MCF 10A (cell line): ENCODE measurements around the gene AKNA. TPM values are rescaled to one million over a fixed set of nuclear protein-coding genes. Genes with fewer than 3 reads are reported as not detected.

Source experiments
- BruUV-seq: library from RNA; stranded (reverse); fragments of 400-500 nt; replicated peaks from 2 replicates; lab custom pipeline; 2021; lab: Mats Ljungman, UMichigan
- CTCF ChIA-PET: fragments of 300-600 bp; sonication (Branson Sonifier 250); formaldehyde crosslinking; extraction: SDS; loops from one replicate; lab custom pipeline; 2021; ENCODE audit warnings: antibody characterized with exemption, inconsistent platforms; lab: Yijun Ruan, JAX
- POLR2A ChIA-PET: fragments of 300-600, 350-650 bp; sonication (Branson Sonifier 250); formaldehyde crosslinking; extraction: SDS; loops from one replicate; lab custom pipeline; 2020; ENCODE audit warnings: antibody characterized with exemption, inconsistent platforms; lab: Yijun Ruan, JAX
- DNase-seq: peaks from one replicate; pipeline ENCODE4 v3.0.0-alpha.2; 2018; ENCODE audit not compliant: unreplicated experiment
- H3K27ac Mint-ChIP-seq: one replicate; pipeline ENCODE4 v1.8.0; 2022; ENCODE audit warnings: mild to moderate bottlenecking, low read depth, mixed read lengths; ENCODE audit not compliant: unreplicated experiment
- H3K27me3 Mint-ChIP-seq: one replicate; pipeline ENCODE4 v1.8.0; 2022; ENCODE audit warnings: mixed read lengths; ENCODE audit not compliant: insufficient read depth, unreplicated experiment
- H3K36me3 Mint-ChIP-seq: one replicate; pipeline ENCODE4 v1.8.0; 2022; ENCODE audit warnings: mild to moderate bottlenecking, moderate library complexity, mixed read lengths; ENCODE audit not compliant: insufficient read depth, unreplicated experiment
- H3K4me1 Mint-ChIP-seq: one replicate; pipeline ENCODE4 v1.8.0; 2022; ENCODE audit warnings: mixed read lengths; ENCODE audit not compliant: insufficient read depth, unreplicated experiment
- H3K4me3 Mint-ChIP-seq: one replicate; pipeline ENCODE4 v1.8.0; 2022; ENCODE audit warnings: mild to moderate bottlenecking, moderate library complexity, mixed read lengths; ENCODE audit not compliant: unreplicated experiment
- H3K9me3 Mint-ChIP-seq: one replicate; pipeline ENCODE4 v1.8.0; 2022; ENCODE audit warnings: mixed read lengths; ENCODE audit not compliant: unreplicated experiment
- intact Hi-C: fragments of 100-400 bp; cut with micrococcal nuclease; formaldehyde crosslinking; loops from 2 replicates; pipeline ENCODE4 v1.14.1; 2022
- total RNA-seq: library from RNA; stranded (reverse); gene quantifications from 2 replicates; pipeline ENCODE4 v1.2.3, GENCODE V29; 2022
- TF ChIP-seq, protein P1 (sequence below): fragments of 200-600 bp; IDR thresholded peaks from one replicate; pipeline ENCODE4 v1.8.0; 2022; ENCODE audit warnings: antibody characterized with exemption, mild to moderate bottlenecking; ENCODE audit not compliant: unreplicated experiment

Gene AKNA
- total RNA-seq, 1 experiment from 2014 or later, result 10.9 TPM

DNA sequence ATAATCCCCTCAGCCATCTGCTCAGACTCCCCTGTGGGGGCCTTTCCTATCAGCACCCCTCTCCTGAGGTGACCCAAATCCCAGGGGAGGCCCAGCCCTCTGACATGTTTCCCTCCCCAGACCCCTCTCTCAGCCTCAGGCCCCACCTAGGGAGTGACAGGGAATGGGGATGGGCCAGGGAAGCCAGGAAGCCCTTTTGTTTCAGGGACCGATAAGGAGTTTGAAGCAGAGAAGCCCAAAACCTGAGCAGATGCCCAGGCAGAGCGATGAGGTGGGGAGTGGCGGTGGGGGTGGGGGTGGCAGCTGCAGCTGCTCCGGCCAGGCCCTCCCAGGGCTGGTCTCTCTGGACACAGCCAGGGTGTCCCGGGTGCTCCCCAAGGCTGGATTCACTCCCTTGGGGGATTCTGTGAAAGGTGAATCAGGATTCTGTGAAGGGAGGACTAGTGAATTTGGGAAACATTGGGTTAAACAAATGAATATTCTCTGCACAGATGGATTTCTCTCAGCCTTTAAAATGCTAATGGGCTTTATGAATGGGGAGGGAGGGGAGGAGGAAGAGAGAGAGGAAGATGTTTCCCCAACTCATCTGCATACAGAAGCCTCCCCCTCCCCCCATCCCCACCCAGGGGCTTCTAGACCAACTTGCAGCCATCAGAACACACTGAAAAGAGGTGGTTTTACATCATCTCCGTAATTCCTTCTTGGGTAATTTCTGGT, 17.4 kb downstream of the AKNA start:
- peaks cover 22% of the 10 kb centered on the region for H3K4me1 Mint-ChIP-seq
- intact Hi-C loops, result no loop called here
- no peak overlapping the region for H3K4me3 Mint-ChIP-seq
- POLR2A ChIA-PET, result interaction anchor here (1.2 kb wide), 1 partner anchor 17 kb away, joined by 3 read pairs; the partner anchor contains the start of gene AKNA
- no TSS peak for BruUV-seq
- H3K27ac Mint-ChIP-seq, result no peak overlapping the region
- H3K36me3 Mint-ChIP-seq, result no peaks in the 10 kb centered on the region
- no peaks in the 10 kb centered on the region for H3K27me3 Mint-ChIP-seq
- CTCF ChIA-PET, result interaction anchor here (0.5 to 0.6 kb wide), 2 partner anchors 63 to 78 kb away, joined by 3 read pairs; no protein-coding TSS in a partner anchor
- H3K9me3 Mint-ChIP-seq, result no peaks in the 10 kb centered on the region
- DNase-seq, result no peak
- TF ChIP-seq, protein P1, sequence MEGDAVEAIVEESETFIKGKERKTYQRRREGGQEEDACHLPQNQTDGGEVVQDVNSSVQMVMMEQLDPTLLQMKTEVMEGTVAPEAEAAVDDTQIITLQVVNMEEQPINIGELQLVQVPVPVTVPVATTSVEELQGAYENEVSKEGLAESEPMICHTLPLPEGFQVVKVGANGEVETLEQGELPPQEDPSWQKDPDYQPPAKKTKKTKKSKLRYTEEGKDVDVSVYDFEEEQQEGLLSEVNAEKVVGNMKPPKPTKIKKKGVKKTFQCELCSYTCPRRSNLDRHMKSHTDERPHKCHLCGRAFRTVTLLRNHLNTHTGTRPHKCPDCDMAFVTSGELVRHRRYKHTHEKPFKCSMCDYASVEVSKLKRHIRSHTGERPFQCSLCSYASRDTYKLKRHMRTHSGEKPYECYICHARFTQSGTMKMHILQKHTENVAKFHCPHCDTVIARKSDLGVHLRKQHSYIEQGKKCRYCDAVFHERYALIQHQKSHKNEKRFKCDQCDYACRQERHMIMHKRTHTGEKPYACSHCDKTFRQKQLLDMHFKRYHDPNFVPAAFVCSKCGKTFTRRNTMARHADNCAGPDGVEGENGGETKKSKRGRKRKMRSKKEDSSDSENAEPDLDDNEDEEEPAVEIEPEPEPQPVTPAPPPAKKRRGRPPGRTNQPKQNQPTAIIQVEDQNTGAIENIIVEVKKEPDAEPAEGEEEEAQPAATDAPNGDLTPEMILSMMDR, result no peak

DNA sequence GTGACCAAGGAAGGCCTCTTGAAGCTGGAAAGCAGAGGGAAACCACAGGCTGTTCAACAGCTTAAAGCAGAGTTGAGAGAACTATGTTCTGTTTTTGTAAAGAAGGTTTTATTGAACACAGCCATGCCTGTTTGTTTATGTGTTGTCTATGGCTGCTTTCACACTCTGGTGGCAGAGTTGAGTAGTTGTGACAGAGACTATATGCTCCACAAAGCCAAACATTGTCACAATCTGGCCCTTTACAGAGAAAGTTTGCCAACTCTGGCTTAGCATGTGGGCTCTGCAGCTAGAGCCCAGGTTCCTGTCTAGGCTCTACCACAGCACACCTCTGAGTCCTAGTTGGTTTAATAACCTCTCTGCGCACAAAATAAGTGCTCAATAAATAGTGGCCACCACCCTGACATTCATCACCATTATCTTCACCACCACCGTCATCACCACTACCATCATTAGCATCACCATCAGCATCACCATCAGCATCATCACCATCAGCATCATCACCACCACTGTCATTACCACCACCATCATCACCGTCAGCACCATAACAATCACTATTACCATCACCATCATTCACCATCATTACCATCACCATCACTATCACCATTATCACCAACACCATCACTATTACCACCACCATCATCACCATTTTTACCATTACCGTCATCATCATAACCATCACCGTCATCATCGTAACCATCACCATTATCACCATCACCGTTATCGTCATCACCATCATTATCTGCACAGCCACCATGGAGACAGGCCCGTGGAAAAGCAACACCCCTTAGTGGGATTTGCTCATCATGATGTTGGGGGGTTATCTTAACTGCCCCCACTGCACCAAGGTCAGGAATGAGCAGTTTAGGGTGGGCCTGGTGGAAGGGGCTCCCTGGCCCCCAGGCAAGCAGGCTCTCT, 18.3 kb downstream of the AKNA start:
- Mint-ChIP-seq H3K9me3 (no peaks in the 10 kb centered on the region), H3K4me3 (no peak overlapping the region), H3K27ac (no peak overlapping the region), H3K27me3 (no peaks in the 10 kb centered on the region), H3K36me3 (no peaks in the 10 kb centered on the region), H3K4me1 (peaks cover 26% of the 10 kb centered on the region)
- ChIA-PET POLR2A (interaction anchor here (1.7 kb wide), 1 partner anchor 15 kb away, joined by 6 read pairs; no protein-coding TSS in a partner anchor), CTCF (interaction anchor here (0.6 to 1.2 kb wide), 2 partner anchors 16 to 65 kb away, joined by 3 to 4 read pairs; no protein-coding TSS in a partner anchor)
- BruUV-seq, result no TSS peak
- DNase-seq, result no peak
- TF ChIP-seq, protein P1, result no peak
- intact Hi-C loops, result no loop called here

DNA sequence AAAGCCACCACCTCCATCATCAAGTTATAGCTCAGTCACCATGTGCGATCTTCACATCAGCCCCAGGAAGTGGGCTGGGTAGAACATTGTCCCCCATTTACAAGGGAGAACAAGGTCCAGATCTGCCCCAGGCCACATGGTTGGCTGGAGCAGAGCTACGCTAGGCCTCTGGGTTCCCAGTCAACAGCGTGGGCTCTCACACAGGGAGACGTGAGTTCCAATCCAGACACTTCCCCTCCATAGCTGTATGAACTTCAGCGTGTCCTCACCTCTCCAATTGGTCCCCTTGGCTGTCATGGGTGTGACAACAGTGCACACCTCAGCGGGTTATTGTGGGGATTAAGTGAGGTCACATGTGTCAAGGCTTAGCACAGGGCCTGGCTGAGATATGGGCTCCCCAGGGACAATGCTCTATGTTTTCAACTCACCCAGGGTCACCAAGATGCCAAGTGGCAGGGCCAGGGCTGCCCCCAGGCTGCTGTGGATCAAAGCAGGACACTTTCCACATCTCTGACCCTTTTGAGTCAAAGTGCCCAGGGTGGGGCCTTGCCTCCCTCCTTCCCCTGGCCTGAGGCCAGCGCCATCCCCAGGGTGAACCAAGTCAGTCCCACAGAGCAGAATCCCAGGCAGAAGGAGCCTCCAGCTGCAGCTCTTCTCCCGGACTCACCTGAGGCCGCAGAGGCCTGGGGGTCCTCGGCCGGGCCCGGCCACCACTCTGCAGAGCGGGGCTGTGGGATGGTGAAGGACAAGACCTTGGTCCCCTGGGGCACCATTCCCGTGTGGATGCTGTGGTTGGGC, 19.8 kb downstream of the AKNA start:
- Mint-ChIP-seq H3K4me1 (peaks cover 36% of the 10 kb centered on the region), H3K36me3 (no peaks in the 10 kb centered on the region), H3K27ac (no peak overlapping the region), H3K4me3 (no peak overlapping the region), H3K27me3 (no peaks in the 10 kb centered on the region), H3K9me3 (no peaks in the 10 kb centered on the region)
- ChIA-PET POLR2A (interaction anchor here (0.5 to 1.7 kb wide), 2 partner anchors 17 to 23 kb away, joined by 3 to 6 read pairs; no protein-coding TSS in a partner anchor), CTCF (interaction anchor here (0.6 to 1.3 kb wide), 5 partner anchors 17 to 38 kb away, joined by 3 to 4 read pairs (median 3); no protein-coding TSS in a partner anchor)
- no TSS peak for BruUV-seq
- intact Hi-C loops, result no loop called here
- TF ChIP-seq, protein P1, result no peak
- no peak for DNase-seq
